ES-I3 (cell line): Measurements from ENCODE around the gene SAMD10.
"Not testable (repeated sequence)": the region's sequence is repeated elsewhere in the genome, so short reads cannot be mapped to it uniquely, and the experiment has no call there.

Experiments
- H3K36me3 ChIP-seq: 2 replicates; pipeline ENCODE4 v1.6.1; 2013; ENCODE audit warnings: mild to moderate bottlenecking, low read length, control low read depth, moderate library complexity; ENCODE audit not compliant: insufficient read depth
- H3K4me1 ChIP-seq: 2 replicates; pipeline ENCODE4 v1.6.1; 2013; ENCODE audit warnings: mild to moderate bottlenecking, control low read depth, low read length; ENCODE audit not compliant: insufficient read depth
- H3K9ac ChIP-seq: 2 replicates; pipeline ENCODE4 v1.6.1; 2013; ENCODE audit warnings: low read depth, mild to moderate bottlenecking, low read length, moderate library complexity
- H3K9me3 ChIP-seq: 2 replicates; pipeline ENCODE4 v1.6.1; 2013; ENCODE audit warnings: mild to moderate bottlenecking, low read length, moderate library complexity; ENCODE audit not compliant: control insufficient read depth, insufficient read depth

Gene SAMD10

DNA sequence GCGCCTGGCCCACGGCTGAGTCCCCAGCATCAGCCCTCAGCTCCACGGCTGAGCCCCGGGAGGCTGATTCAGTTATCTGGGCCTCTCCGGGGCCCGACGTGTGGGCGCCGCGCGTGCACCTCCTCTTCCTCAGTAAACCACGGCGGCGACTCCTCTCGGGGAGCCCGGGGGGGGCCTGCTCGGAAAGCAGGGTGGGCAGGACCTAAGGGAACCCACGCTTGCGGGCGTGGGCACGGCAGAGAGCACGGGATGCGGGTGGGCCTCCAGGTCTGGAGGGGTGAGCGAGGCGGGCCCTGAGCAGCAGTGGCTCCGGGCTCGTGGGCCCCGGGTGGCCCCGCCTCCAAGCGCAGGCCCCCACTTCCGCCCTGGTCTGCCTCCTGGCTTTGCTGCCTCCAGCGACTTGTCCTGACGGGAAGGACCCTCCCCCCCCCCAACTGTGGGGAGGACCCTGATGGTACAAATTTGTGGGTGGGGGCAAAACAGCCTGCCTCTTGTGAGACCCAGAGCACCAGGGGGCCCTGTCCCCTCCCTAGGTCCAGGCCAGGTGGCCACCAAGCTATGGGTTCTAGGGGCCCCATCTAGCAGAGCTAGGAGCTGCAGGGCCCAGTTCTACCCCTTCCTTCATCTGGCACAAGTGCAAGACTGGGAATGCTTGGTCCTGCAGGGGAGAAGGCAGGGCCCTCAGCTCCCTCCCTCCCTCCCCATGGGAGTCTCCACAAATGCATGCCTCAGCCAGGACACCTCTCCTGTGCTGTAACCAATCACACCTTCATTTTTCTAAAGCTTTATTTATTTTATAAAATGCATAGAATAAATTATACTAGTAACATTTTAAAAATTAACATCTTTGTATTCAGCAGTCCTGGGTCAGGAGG, 40.1 kb downstream of the SAMD10 start:
- Histone ChIP-seq H3K9me3 (no peaks in the 10 kb centered on the region), H3K9ac (peak overlapping the region; percentile 59), H3K4me1 (peaks cover 8% of the 10 kb centered on the region; the same call in 1 of the 2 replicates), H3K36me3 (peaks cover 4% of the 10 kb centered on the region; the same call in 1 of the 2 replicates)

DNA sequence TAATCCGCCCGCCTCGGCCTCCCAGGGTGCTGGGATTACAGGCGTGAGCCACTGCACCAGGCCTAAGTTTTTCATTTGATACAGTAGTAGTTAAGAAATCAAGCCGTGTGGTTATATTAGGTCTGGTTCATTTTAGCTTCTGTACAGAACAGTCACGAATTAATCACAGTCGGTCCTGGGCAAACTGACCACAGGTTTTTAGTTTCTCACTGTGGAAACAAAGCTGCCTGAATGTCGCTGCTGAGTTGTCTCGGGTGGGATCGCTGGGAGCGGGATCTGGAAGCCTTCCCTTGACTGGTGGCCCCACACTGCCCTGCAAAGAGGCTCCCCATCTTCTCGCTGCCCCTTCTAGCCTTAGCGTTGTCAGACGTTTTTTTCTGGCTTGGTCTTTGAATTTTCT, 41.8 kb downstream of the SAMD10 start:
- peaks cover 4% of the 10 kb centered on the region; the same call in 1 of the 2 replicates for H3K36me3 ChIP-seq
- H3K9me3 ChIP-seq, result no peaks in the 10 kb centered on the region
- no peaks in the 10 kb centered on the region; the same call in 1 of the 2 replicates for H3K4me1 ChIP-seq
- H3K9ac ChIP-seq, result no peak overlapping the region

DNA sequence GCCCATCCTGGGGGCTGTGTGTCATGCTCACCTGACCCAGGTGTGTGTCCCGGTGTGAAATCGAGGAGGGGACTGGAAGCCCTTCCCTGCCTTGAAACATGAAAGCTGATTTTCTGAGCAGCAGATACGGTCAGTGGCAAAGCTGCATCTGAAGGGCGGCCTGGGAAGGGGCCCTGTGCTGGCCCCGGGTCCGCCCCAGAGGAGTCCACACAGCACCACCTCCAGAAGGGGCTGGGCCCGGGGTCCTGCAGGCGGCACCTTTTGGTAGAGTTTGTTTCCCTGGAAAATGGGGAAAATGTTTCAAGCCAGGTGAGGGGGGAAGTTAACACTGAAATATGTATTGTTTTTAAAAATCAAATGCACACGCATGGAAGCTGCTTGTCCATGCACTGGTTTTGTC, 44.0 kb downstream of the SAMD10 start:
- Histone ChIP-seq H3K9me3 (no peaks in the 10 kb centered on the region), H3K36me3 (peaks cover 4% of the 10 kb centered on the region; the same call in 1 of the 2 replicates), H3K9ac (no peak overlapping the region), H3K4me1 (no peaks in the 10 kb centered on the region; the same call in 1 of the 2 replicates)

DNA sequence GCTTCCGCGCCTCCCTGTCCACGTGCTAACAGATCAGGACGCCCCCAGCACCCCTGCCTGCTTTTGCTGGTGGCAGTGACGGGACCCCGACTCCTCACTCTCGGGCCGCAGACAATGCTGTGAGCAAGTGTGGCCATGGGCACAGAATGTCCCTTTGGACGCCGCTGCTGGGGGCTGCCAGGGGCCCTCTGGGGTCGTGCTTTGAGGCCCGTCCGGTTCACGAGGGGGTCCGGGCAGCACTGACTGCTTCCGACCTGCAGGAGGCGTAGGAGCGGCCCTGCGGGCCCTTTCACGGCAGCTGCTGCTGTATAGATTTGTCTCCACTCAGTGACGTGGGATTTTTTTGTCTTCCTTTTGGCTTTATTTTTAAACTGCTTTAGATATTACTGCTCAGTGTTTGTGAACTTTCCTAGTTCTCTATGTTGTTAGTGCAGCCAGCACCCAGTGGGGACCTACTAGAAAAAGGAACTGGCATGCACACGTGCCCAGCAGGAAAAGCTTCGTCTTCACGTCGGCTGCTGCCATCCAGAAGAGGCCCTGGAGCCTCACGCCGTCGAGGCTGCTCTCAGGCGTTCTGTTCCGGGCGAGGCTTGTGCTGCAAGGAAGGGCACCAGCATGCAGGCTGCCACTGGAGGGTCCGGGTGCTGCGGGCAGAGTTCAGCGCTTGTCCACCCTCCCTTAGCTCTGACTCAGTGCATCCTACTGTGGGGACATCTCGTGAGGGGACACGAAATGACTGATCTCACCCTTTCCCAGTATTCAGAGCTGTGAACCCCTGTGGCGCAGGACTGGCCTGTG, 45.0 kb downstream of the SAMD10 start:
- Histone ChIP-seq H3K9me3 (no peaks in the 10 kb centered on the region), H3K36me3 (peaks cover 8% of the 10 kb centered on the region), H3K9ac (no peak overlapping the region), H3K4me1 (no peaks in the 10 kb centered on the region; the same call in 1 of the 2 replicates)

DNA sequence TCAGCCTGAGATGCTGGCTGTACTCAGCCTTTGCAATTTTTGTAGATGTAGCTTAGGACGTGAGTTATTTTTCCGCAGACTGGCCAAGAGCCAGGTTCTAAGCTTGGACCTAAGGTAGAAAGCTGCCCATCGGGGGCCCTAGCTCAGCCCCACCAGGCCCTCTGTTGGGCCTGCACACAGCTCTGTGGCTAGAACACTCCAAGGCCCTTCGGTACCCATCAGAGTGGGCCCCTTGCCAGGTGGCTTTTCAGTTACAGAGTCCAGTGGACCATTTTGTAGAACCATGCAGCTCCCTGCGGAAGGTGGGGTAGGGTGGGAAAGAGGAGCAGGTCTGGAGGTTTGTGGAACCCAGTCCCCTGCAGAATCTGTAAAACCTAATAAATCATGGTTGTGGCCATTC, 45.8 kb downstream of the SAMD10 start:
- no peaks in the 10 kb centered on the region for H3K9me3 ChIP-seq
- peaks cover 8% of the 10 kb centered on the region for H3K36me3 ChIP-seq
- H3K9ac ChIP-seq, result no peak overlapping the region
- H3K4me1 ChIP-seq, result no peaks in the 10 kb centered on the region; the same call in 1 of the 2 replicates

DNA sequence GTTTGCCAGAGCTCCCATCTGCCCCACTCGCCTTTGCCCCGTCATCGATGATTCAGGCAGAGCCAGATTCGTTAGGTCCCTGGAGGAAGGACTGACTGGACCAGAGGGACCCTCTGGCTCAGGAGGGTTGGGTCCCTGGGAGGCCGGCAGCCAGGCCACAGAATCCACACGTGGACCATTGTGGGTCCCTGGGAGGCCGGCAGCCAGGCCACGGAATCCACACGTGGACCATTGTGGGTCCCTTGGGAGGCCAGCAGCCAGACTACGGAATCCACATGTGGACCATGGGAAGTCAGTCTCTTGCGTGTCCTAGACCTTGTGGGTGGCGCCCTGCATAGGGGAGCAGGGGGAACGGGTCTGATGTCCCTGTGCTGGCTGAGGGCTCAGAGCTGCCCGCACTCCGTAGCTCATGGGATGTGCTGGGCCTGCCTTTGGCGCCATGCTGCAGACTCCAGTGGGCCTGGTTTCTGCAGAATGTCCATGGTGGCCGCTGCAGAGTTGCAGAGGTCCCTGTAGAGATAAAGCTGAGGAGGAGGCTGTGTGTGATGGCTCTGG, 46.8 kb downstream of the SAMD10 start:
- H3K9ac ChIP-seq, result no peak overlapping the region
- no peaks in the 10 kb centered on the region; the same call in 1 of the 2 replicates for H3K4me1 ChIP-seq
- H3K9me3 ChIP-seq, result no peaks in the 10 kb centered on the region
- H3K36me3 ChIP-seq, result peaks cover 8% of the 10 kb centered on the region

DNA sequence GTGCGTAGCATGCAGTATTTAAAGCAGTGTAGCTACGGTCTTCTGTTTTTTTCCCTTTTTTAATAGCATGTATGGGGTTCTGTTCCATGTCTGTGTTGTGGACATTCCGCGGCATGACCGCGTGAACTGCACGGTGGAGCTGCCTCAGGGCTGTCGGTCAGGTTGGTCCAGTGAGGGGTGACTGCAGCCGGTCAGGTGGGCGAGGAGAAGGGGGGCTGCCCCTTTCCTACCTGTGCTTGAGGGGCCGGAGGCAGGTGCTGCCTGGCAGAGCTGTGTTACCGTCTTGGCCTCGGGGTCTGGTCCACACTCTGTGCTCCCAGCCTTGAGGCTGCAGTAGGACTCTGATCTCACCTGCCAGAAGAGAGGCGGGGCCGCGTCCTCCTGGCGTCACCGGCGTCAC, 47.7 kb downstream of the SAMD10 start:
- no peak overlapping the region for H3K9ac ChIP-seq
- H3K9me3 ChIP-seq, result no peaks in the 10 kb centered on the region
- H3K36me3 ChIP-seq, result peaks cover 8% of the 10 kb centered on the region
- H3K4me1 ChIP-seq, result no peaks in the 10 kb centered on the region

DNA sequence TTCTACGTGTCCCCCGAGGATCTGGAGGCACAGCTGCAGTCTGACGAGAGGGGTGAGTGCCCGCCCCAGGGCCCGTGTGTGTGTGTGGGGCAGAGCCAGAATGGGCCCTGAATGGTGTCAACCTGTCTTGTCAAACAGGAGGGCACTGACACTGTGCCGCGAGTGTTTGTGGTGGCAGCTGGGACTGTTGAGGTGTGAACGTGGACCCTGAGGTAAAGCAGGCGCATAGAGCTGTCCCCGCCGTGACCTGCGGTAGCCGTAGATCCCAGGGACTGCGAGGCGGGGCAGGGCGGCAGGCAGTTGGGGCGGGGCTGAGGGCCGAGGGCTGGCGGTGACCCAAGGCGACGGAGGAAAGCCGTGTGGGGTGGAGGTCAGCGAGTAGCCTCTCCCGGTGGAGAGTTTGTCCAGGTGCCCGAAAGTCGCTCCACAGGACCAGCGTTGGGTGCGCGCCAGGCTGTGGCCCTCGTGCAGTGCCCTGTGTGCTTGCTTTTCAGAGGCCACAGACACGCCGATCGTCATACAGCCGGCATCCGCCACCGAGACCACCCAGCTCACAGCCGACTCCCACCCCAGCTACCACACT, 48.4 kb downstream of the SAMD10 start:
- H3K9me3 ChIP-seq, result no peaks in the 10 kb centered on the region
- no peak overlapping the region for H3K9ac ChIP-seq
- H3K4me1 ChIP-seq, result no peaks in the 10 kb centered on the region
- H3K36me3 ChIP-seq, result peaks cover 8% of the 10 kb centered on the region

DNA sequence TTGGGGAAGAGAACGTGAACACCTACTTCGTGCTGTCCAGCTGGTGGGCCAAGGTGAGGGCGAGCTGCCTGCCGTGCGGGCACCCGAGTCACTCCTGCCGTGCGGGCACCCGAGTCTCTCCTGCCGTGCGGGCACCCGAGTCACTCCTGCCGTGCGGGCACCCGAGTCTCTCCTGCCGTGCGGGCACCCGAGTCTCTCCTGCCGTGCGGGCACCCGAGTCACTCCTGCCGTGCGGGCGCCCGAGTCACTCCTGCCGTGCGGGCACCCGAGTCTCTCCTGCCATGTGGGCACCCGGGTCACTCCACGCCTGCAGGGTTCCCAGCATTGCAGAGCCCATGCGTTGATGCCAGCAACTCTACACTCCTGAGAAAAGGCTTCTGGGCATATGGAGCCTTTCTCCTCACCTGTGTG, 50.0 kb downstream of the SAMD10 start:
- not testable (repeated sequence) for H3K9me3 ChIP-seq, H3K9ac ChIP-seq, H3K36me3 ChIP-seq, H3K4me1 ChIP-seq

DNA sequence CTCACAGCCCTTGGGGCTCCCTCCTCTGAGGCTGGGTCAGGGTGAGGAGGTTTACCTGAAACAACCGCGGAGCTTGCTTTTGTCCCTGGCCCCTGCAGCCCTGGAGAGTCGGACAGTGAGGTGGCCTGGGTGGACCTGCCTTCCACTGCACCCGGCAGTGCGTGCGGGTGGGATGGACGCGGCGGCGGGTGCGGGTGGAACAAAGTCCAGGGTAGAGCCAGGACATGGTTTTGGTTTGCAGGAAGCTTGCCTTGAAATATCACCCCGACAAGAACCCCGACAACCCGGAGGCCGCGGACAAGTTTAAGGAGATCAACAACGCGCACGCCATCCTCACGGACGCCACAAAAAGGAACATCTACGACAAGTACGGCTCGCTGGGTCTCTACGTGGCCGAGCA, 50.4 kb downstream of the SAMD10 start:
- H3K9me3 ChIP-seq, result no peaks in the 10 kb centered on the region
- H3K36me3 ChIP-seq, result peaks cover 4% of the 10 kb centered on the region
- no peaks in the 10 kb centered on the region for H3K4me1 ChIP-seq
- H3K9ac ChIP-seq, result no peak overlapping the region

DNA sequence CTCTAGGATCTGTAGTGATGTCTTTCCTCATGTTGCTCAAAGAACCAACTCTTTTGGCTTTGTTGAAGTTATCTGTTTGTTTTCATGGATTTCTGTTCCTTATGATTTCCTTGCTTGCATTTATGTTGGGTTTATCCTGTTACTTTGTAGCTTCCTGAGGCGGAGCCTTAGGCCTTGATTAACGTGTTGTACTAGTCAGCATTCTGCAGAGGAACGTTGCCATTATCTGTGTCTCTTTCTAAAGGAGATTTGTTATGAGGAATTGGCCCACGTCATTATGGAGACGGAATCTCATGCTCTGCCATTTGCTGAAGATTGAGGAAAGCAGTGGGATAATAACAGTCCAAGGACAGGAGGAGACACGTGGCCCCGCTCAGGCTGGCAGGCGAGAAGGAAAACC, 53.1 kb downstream of the SAMD10 start:
- no peak overlapping the region for H3K9ac ChIP-seq
- no peaks in the 10 kb centered on the region for H3K9me3 ChIP-seq
- H3K36me3 ChIP-seq, result peaks cover 4% of the 10 kb centered on the region
- no peaks in the 10 kb centered on the region for H3K4me1 ChIP-seq

DNA sequence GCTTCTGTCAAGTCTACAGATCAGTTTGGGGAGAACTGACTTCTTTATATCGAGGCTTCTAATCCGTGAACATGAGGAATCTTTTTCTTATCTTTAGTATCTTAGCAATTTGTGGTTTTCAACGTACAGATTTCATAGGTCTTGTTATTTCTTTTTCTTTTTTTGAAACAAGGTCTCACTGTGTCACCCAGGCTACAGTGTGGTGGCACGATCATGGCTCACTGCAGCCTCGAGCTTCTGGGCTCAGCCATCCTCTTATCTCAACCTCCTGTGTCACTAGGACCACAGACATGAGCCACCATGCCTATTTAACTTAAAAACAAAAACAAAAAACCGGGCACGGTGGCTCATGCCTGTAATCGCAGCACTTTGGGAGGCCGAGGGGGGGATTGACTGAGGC, 55.2 kb downstream of the SAMD10 start:
- Histone ChIP-seq H3K9me3 (no peaks in the 10 kb centered on the region), H3K9ac (no peak overlapping the region), H3K4me1 (no peaks in the 10 kb centered on the region), H3K36me3 (no peaks in the 10 kb centered on the region; the same call in none of the 2 replicates)
